SK-N-SH (cell line): Measurements from ENCODE around the gene PLD4. TPM values are rescaled to one million over a fixed set of nuclear protein-coding genes. Genes with fewer than 3 reads are reported as not detected.

Experiments used
- CTCF ChIA-PET: fragments of 300-600, 350-600 bp; formaldehyde crosslinking; extraction: SDS; loops from one replicate; lab custom pipeline; 2021; lab: Yijun Ruan, JAX
- POLR2A ChIA-PET: fragments of 350-600 bp; sonication (Branson Sonifier 250); formaldehyde crosslinking; extraction: SDS; loops from one replicate; lab custom pipeline; 2020; ENCODE audit warnings: antibody characterized with exemption, inconsistent platforms; lab: Yijun Ruan, JAX
- DNase-seq: peaks from one replicate; pipeline ENCODE4 v3.0.0; 2012
- H2AFZ ChIP-seq: fragments of 200-600 bp; sonication (generic); 2 replicates; pipeline ENCODE4 v1.8.1; 2016; ENCODE audit warnings: antibody characterized with exemption, mild to moderate bottlenecking, low read depth
- H3F3A ChIP-seq: fragments of 200-600 bp; sonication (generic); replicated peaks from 2 replicates; pipeline ENCODE3; 2016; ENCODE audit warnings: antibody characterized with exemption, mild to moderate bottlenecking; ENCODE audit not compliant: insufficient read depth
- H3K27ac ChIP-seq, 2 experiments: fragments of 200-500 bp in 1 of 2; fragments of 200-600 bp in 1 of 2; sonication (Bioruptor generic) in 1 of 2; sonication (generic), shearing (Covaris generic) in 1 of 2; 2 replicates each; pipeline versions ENCODE4 v1.5.1 to v1.6.1; 2014 to 2016; ENCODE audit warnings: low read depth in 2 of 2, inconsistent platforms in 1 of 2, low read length in 1 of 2, mild to moderate bottlenecking in 1 of 2, mixed read lengths in 1 of 2
- H3K27me3 ChIP-seq: fragments of 200-600 bp; sonication (generic), shearing (Covaris generic); 2 replicates; pipeline ENCODE4 v1.6.1; 2016; ENCODE audit warnings: mixed run types; ENCODE audit not compliant: insufficient read depth
- H3K36me3 ChIP-seq, 2 experiments: fragments of 200-500 bp in 1 of 2; fragments of 200-600 bp in 1 of 2; sonication (Bioruptor generic) in 1 of 2; sonication (generic) in 1 of 2; replicated peaks in 1 of 2; 2 replicates each; pipeline versions ENCODE3 to v1.5.1; 2014 to 2016; ENCODE audit warnings: low read length in 1 of 2, mild to moderate bottlenecking in 1 of 2; ENCODE audit not compliant: insufficient read depth in 2 of 2, control insufficient read depth in 1 of 2
- H3K4me1 ChIP-seq, 2 experiments: fragments of 200-500 bp in 1 of 2; fragments of 200-600 bp in 1 of 2; sonication (Bioruptor generic) in 1 of 2; sonication (generic), shearing (Covaris generic) in 1 of 2; 2 replicates each; pipeline versions ENCODE4 v1.5.1 to v1.6.1; 2014 to 2016; ENCODE audit warnings: low read depth in 1 of 2, low read length in 1 of 2, mixed run types in 1 of 2; ENCODE audit not compliant: insufficient read depth in 2 of 2, control insufficient read depth in 1 of 2
- H3K4me2 ChIP-seq: fragments of 200-600 bp; sonication (generic), shearing (Covaris generic); 2 replicates; pipeline ENCODE4 v1.6.1; 2017; ENCODE audit warnings: mixed run types
- H3K4me3 ChIP-seq, 2 experiments: fragments of 200-500 bp in 1 of 2; fragments of 200-600 bp in 1 of 2; sonication (Bioruptor generic) in 1 of 2; sonication (generic), shearing (Covaris generic) in 1 of 2; 2 replicates each; pipeline versions ENCODE4 v1.5.1 to v1.8.1; 2014 to 2016; ENCODE audit warnings: low read depth in 2 of 2, inconsistent platforms in 1 of 2, low read length in 1 of 2, mild to moderate bottlenecking in 1 of 2, mixed read lengths in 1 of 2, moderate library complexity in 1 of 2
- H3K79me2 ChIP-seq: fragments of 200-600 bp; sonication (generic); 2 replicates; pipeline ENCODE4 v1.8.1; 2017; ENCODE audit warnings: mild to moderate bottlenecking; ENCODE audit not compliant: insufficient read depth
- H3K9ac ChIP-seq: fragments of 200-600 bp; sonication (generic); 2 replicates; pipeline ENCODE4 v1.6.1; 2017; ENCODE audit warnings: mixed run types
- H3K9me2 ChIP-seq: fragments of 200-600 bp; sonication (generic); 2 replicates; pipeline ENCODE4 v1.6.1; 2017; ENCODE audit warnings: mixed run types
- H3K9me3 ChIP-seq: fragments of 200-600 bp; sonication (generic); 2 replicates; pipeline ENCODE4 v1.6.1; 2017; ENCODE audit warnings: mixed run types, mild to moderate bottlenecking, moderate library complexity
- H4K20me1 ChIP-seq: fragments of 200-600 bp; sonication (generic); 2 replicates; pipeline ENCODE4 v1.6.1; 2017; ENCODE audit warnings: mild to moderate bottlenecking, mixed run types; ENCODE audit not compliant: insufficient read depth
- CHD2 ChIP-seq: fragments of 150-350 bp; IDR thresholded peaks from 2 replicates; pipeline ENCODE4 v1.6.1; 2018; ENCODE audit warnings: low read length; ENCODE audit not compliant: partially characterized antibody
- ELF1 ChIP-seq: IDR thresholded peaks from 2 replicates; pipeline ENCODE4 v1.4.0; 2012
- EZH2phosphoT487 ChIP-seq: fragments of 200-600 bp; sonication (generic); IDR thresholded peaks from 2 replicates; pipeline ENCODE4 v1.6.1; 2017; ENCODE audit warnings: low read depth, mixed run types, mild to moderate bottlenecking, antibody characterized with exemption, moderate library complexity, borderline replicate concordance
- FOSL2 ChIP-seq: IDR thresholded peaks from 2 replicates; pipeline ENCODE4 v1.4.0; 2012; ENCODE audit warnings: low read depth, mild to moderate bottlenecking, moderate library complexity, borderline replicate concordance
- FOXJ3 ChIP-seq: sonication (generic); formaldehyde crosslinking; IDR thresholded peaks from 2 replicates; pipeline ENCODE4 v1.5.1; 2020; ENCODE audit warnings: mild to moderate bottlenecking, missing genetic modification reagents
- JUND ChIP-seq: IDR thresholded peaks from 2 replicates; pipeline ENCODE4 v1.4.0; 2012
- NFIC ChIP-seq: IDR thresholded peaks from 2 replicates; pipeline ENCODE4 v1.4.0; 2012; ENCODE audit warnings: borderline replicate concordance
- RCOR1 ChIP-seq: fragments of 150-350 bp; IDR thresholded peaks from 2 replicates; pipeline ENCODE4 v1.6.1; 2017; ENCODE audit warnings: antibody characterized with exemption, low read length
- RFX5 ChIP-seq: IDR thresholded peaks from 2 replicates; pipeline ENCODE4 v1.6.1; 2012; ENCODE audit warnings: mild to moderate bottlenecking, improper control_type of control experiment, low read length
- RXRA ChIP-seq: IDR thresholded peaks from 2 replicates; pipeline ENCODE4 v1.4.0; 2012; ENCODE audit warnings: low read depth, mild to moderate bottlenecking, borderline replicate concordance
- SMC3 ChIP-seq: IDR thresholded peaks from 2 replicates; pipeline ENCODE4 v1.6.1; 2012; ENCODE audit warnings: low read depth, low read length, improper control_type of control experiment
- TEAD4 ChIP-seq: IDR thresholded peaks from 2 replicates; pipeline ENCODE4 v1.4.0; 2012; ENCODE audit warnings: mild to moderate bottlenecking, borderline replicate concordance; ENCODE audit not compliant: insufficient read depth
- WGBS: methylation state at CpG from one replicate; pipeline ENCODE4 v1.1.6; 2017; ENCODE audit warnings: low lambda C conversion rate; 5-methylcytosine and 5-hydroxymethylcytosine counted together
- polyA plus RNA-seq, 3 experiments: library from polyadenylated mRNA; depleted of rRNA; stranded (reverse); fragments of >200 nt; gene quantifications; 2 replicates each; pipeline ENCODE4 v1.2.3, GENCODE V29; 2012
- TF ChIP-seq, protein P1 (sequence below): fragments of 150-350 bp; IDR thresholded peaks from 2 replicates; pipeline ENCODE4 v1.6.1; 2016; ENCODE audit warnings: mild to moderate bottlenecking, low read depth, low read length
- TF ChIP-seq, protein P2 (sequence below): IDR thresholded peaks from 2 replicates; pipeline ENCODE4 v1.4.0; 2012; ENCODE audit warnings: low read depth, borderline replicate concordance
- TF ChIP-seq, protein P3 (sequence below): IDR thresholded peaks from 2 replicates; pipeline ENCODE4 v1.6.1; 2012; ENCODE audit warnings: mild to moderate bottlenecking, low read depth, low read length, moderate library complexity

The PLD4 gene
- polyA plus RNA-seq, 1 of the 3 experiments (the other 2 are of a cell fraction), result 0.02 TPM

DNA sequence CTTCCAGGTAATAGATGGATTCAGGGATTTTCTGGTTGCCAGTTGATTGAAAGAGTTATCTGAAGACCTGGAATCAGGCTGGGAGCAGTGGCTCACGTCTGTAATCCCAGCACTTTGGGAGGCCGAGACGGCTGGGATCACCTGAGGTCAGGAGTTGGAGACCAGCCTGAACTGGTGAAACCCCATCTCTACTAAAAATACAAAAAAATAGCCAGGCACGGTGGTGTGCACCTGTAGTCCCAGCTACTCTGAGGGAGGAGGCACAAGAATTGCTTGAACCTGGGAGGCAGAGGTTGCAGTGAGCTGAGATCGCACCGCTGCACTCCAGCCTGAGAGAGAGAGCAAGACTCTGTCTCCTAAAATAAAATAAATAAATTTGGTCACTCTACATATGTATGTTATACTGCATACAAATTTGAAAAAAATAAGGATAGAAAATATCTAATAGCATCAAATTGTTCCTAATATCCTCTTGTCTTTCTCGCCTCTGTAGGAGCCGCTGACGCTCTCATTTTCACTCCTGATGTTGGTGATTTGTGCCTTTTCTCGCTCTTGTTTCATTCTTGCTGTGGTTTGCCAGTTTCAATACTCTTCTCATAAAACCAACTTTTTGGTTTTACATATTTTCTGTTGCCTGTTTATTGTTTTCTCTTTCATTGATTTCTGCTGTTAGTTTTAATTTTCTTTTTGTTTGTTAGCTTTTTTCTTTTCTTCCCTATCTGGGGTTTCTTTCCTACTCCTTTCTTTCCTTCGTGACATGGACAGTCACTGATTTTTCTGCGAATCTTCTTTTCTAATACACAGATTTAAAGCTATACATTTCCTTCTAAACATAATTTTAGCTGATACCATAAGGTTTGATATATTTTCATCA, 23.8 kb upstream of the PLD4 start:
- CTCF ChIA-PET, result interaction anchor here (1.0 to 1.4 kb wide), 3 partner anchors 28 to 145 kb away, joined by 3 read pairs; no protein-coding TSS in a partner anchor
- POLR2A ChIA-PET, result no interaction called here
- peaks cover 14% of the 10 kb centered on the region; the same call in 1 of the 2 replicates for H3K27me3 ChIP-seq
- H4K20me1 ChIP-seq, result no peaks in the 10 kb centered on the region
- no peak overlapping the region for H3K9ac ChIP-seq
- DNase-seq, result no peak
- H3K4me3 ChIP-seq, result no peak overlapping the region
- H3K27ac ChIP-seq, result no peak overlapping the region
- no peaks in the 10 kb centered on the region for H3K9me3 ChIP-seq
- 69% methylated on average over 12 of the region's 12 CpGs for WGBS
- H3K79me2 ChIP-seq, result no peaks in the 10 kb centered on the region
- no peak overlapping the region for H3K4me2 ChIP-seq
- no peak overlapping the region for H2AFZ ChIP-seq
- H3K4me1 ChIP-seq, result peaks cover 0 to 1% of the 10 kb centered on the region in 2 experiments; a peak in 1 of 4 replicates
- H3F3A ChIP-seq, result no peaks in the 10 kb centered on the region
- TF ChIP-seq RXRA, result no peak
- TF ChIP-seq ELF1, result no peak
- TF ChIP-seq, protein P1, sequence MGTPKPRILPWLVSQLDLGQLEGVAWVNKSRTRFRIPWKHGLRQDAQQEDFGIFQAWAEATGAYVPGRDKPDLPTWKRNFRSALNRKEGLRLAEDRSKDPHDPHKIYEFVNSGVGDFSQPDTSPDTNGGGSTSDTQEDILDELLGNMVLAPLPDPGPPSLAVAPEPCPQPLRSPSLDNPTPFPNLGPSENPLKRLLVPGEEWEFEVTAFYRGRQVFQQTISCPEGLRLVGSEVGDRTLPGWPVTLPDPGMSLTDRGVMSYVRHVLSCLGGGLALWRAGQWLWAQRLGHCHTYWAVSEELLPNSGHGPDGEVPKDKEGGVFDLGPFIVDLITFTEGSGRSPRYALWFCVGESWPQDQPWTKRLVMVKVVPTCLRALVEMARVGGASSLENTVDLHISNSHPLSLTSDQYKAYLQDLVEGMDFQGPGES, result no peak
- TF ChIP-seq, protein P2, sequence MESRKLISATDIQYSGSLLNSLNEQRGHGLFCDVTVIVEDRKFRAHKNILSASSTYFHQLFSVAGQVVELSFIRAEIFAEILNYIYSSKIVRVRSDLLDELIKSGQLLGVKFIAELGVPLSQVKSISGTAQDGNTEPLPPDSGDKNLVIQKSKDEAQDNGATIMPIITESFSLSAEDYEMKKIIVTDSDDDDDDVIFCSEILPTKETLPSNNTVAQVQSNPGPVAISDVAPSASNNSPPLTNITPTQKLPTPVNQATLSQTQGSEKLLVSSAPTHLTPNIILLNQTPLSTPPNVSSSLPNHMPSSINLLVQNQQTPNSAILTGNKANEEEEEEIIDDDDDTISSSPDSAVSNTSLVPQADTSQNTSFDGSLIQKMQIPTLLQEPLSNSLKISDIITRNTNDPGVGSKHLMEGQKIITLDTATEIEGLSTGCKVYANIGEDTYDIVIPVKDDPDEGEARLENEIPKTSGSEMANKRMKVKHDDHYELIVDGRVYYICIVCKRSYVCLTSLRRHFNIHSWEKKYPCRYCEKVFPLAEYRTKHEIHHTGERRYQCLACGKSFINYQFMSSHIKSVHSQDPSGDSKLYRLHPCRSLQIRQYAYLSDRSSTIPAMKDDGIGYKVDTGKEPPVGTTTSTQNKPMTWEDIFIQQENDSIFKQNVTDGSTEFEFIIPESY, result no peak
- TF ChIP-seq JUND, result no peak
- no peak for TF ChIP-seq SMC3
- no peaks in the 10 kb centered on the region for H3K9me2 ChIP-seq
- no peaks in the 10 kb centered on the region for H3K36me3 ChIP-seq

DNA sequence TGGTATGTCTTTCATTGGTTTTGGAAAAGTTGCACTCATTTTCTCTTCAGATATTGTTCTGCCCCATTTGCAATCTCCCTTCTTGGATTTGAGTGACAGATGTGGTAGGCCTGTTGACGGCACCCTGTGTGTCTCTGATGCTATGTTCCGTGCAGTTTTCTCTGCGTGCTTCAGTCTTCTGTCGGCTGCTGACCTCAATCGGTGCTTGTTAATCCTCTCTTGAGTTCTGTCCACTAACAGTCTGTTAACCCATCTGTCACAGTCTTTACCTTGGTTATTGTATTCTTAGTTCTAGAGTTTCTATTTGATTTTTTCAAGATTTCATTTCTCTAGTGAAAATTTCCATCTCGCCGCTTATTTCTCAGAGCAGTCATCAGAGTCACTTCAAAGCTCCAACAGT, 20.7 kb upstream of the PLD4 start:
- no peaks in the 10 kb centered on the region for H3K79me2 ChIP-seq
- no peaks in the 10 kb centered on the region for H3K9me3 ChIP-seq
- H4K20me1 ChIP-seq, result no peaks in the 10 kb centered on the region
- 71% methylated on average over 7 of the region's 7 CpGs for WGBS
- H3K27ac ChIP-seq, result no peak overlapping the region
- H3K4me3 ChIP-seq, result no peak overlapping the region
- DNase-seq, result no peak
- no peak overlapping the region for H3K9ac ChIP-seq
- H3K4me1 ChIP-seq, result no peaks in the 10 kb centered on the region
- no peaks in the 10 kb centered on the region for H3F3A ChIP-seq
- H2AFZ ChIP-seq, result no peak overlapping the region
- ChIA-PET CTCF (interaction anchor here (1.3 to 1.7 kb wide), 2 partner anchors 8 to 72 kb away, joined by 3 to 7 read pairs; no protein-coding TSS in a partner anchor), POLR2A (no interaction called here)
- H3K27me3 ChIP-seq, result peaks cover 14% of the 10 kb centered on the region; the same call in 1 of the 2 replicates
- H3K4me2 ChIP-seq, result no peak overlapping the region
- H3K36me3 ChIP-seq, result no peaks in the 10 kb centered on the region
- H3K9me2 ChIP-seq, result no peaks in the 10 kb centered on the region
- TF ChIP-seq RXRA (no peak), RFX5 (no peak), EZH2phosphoT487 (no peak), TEAD4 (no peak), JUND (no peak), RCOR1 (no peak), FOSL2 (no peak), NFIC (no peak), FOXJ3 (CRISPR knock-in tag) (no peak), SMC3 (no peak), CHD2 (no peak)
- TF ChIP-seq, protein P3, sequence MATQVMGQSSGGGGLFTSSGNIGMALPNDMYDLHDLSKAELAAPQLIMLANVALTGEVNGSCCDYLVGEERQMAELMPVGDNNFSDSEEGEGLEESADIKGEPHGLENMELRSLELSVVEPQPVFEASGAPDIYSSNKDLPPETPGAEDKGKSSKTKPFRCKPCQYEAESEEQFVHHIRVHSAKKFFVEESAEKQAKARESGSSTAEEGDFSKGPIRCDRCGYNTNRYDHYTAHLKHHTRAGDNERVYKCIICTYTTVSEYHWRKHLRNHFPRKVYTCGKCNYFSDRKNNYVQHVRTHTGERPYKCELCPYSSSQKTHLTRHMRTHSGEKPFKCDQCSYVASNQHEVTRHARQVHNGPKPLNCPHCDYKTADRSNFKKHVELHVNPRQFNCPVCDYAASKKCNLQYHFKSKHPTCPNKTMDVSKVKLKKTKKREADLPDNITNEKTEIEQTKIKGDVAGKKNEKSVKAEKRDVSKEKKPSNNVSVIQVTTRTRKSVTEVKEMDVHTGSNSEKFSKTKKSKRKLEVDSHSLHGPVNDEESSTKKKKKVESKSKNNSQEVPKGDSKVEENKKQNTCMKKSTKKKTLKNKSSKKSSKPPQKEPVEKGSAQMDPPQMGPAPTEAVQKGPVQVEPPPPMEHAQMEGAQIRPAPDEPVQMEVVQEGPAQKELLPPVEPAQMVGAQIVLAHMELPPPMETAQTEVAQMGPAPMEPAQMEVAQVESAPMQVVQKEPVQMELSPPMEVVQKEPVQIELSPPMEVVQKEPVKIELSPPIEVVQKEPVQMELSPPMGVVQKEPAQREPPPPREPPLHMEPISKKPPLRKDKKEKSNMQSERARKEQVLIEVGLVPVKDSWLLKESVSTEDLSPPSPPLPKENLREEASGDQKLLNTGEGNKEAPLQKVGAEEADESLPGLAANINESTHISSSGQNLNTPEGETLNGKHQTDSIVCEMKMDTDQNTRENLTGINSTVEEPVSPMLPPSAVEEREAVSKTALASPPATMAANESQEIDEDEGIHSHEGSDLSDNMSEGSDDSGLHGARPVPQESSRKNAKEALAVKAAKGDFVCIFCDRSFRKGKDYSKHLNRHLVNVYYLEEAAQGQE, result no peak
- TF ChIP-seq, protein P1, result no peak
